Prostate gland (tissue), 2 donors: ENCODE data around the gene NUCKS1. TPM values are rescaled to one million over a fixed set of nuclear protein-coding genes. Genes with fewer than 3 reads are reported as not detected.
A peak's percentile ranks its signal among the peaks of the same experiment; 100 is the strongest.

ENCODE experiments used
- DNase-seq: peaks from one replicate; pipeline ENCODE4 v3.0.0-alpha.2; 2019; ENCODE audit warnings: low spot score
- H3K27ac ChIP-seq, 2 donors: fragments of 200-600 bp; sonication (generic); 2 replicates each; pipeline ENCODE4 v1.5.1; 2017 to 2019
- H3K27me3 ChIP-seq: fragments of 200-600 bp; sonication (generic); replicated peaks from 2 replicates; pipeline ENCODE4 v1.5.1; 2019; ENCODE audit not compliant: insufficient read depth
- H3K36me3 ChIP-seq, 2 donors: fragments of 200-600 bp; sonication (generic); 1 replicate in 1 of 2; 2 replicates in 1 of 2; pipeline versions ENCODE4 v1.5.1 to v1.8.1; 2017 to 2019
- H3K4me1 ChIP-seq: fragments of 200-600 bp; sonication (generic); replicated peaks from 2 replicates; pipeline ENCODE4 v1.5.1; 2019
- H3K4me3 ChIP-seq, 2 donors: fragments of 200-600 bp; sonication (generic); 2 replicates each; pipeline ENCODE4 v1.5.1; 2017 to 2019
- H3K9me3 ChIP-seq: fragments of 200-600 bp; sonication (generic); 2 replicates; pipeline ENCODE4 v1.5.1; 2017
- CTCF ChIP-seq, 4 experiments: fragments of 200-600 bp in 2 of 4; fragments of 450-650 bp in 2 of 4; sonication (generic) in 2 of 4; IDR thresholded peaks; 1 replicate in 3 of 4; 2 replicates in 1 of 4; pipeline ENCODE4 v1.5.1; 2016 to 2019; ENCODE audit warnings: antibody characterized with exemption in 4 of 4, mild to moderate bottlenecking in 2 of 4, moderate library complexity in 2 of 4
- POLR2A ChIP-seq: fragments of 450-650 bp; IDR thresholded peaks from one replicate; pipeline ENCODE4 v1.6.1; 2016; ENCODE audit warnings: antibody characterized with exemption, mild to moderate bottlenecking
- POLR2AphosphoS5 ChIP-seq: sonication (generic); formaldehyde crosslinking; IDR thresholded peaks from one replicate; pipeline ENCODE4 v1.6.1; 2017; ENCODE audit warnings: antibody characterized with exemption
- WGBS: methylation state at CpG from one replicate; pipeline ENCODE4 v1.1.5; 2018; 5-methylcytosine and 5-hydroxymethylcytosine counted together
- intact Hi-C: fragments of 100-400 bp; cut with DNase I; formaldehyde crosslinking; loops from one replicate; pipeline ENCODE4 v1.14.2; 2022
- total RNA-seq, 2 donors: library from RNA; depleted of rRNA; stranded (reverse); fragments of >200 nt; gene quantifications; one replicate each; pipeline ENCODE4 v1.1.0, GENCODE V29; 2016

Gene NUCKS1
- total RNA-seq, 2 donors from 2014 or later: 102 to 111 TPM

- no peak for TF ChIP-seq POLR2AphosphoS5
- no peak for TF ChIP-seq POLR2A
- no peak for TF ChIP-seq CTCF (IDR thresholded peaks at IDR 0.05)
- Histone ChIP-seq H3K9me3 (no peaks in the 10 kb centered on the region), H3K4me1 (no peaks in the 10 kb centered on the region), H3K27me3 (no peaks in the 10 kb centered on the region), H3K27ac (no peak overlapping the region), H3K36me3 (peaks cover 0 to 9% of the 10 kb centered on the region in 2 donors), H3K4me3 (no peak overlapping the region)
- no peak for DNase-seq
- 65% methylated on average over 6 of the region's 6 CpGs for whole genome bisulfite sequencing
- intact Hi-C loops: loop anchor here (2.0 to 10.0 kb wide), 3 partner anchors 119 to 312 kb away; no protein-coding TSS in a partner anchor
Observed at GRCh38 chr1:205792961-205793673, 43.1 kb upstream of the NUCKS1 start.

GRCh38 chr1:205792481-205792881 lies 42.5 kb upstream of the NUCKS1 start:
- intact Hi-C loops: loop anchor here (2.0 to 10.0 kb wide), 3 partner anchors 120 to 312 kb away; no protein-coding TSS in a partner anchor
- H3K4me3 ChIP-seq: no peak overlapping the region
- H3K27me3 ChIP-seq: no peaks in the 10 kb centered on the region
- WGBS: 80% methylated on average over 8 of the region's 8 CpGs
- no peak overlapping the region for H3K27ac ChIP-seq
- no peak for TF ChIP-seq CTCF (IDR thresholded peaks at IDR 0.05)
- peaks cover 0 to 9% of the 10 kb centered on the region in 2 donors for H3K36me3 ChIP-seq
- no peaks in the 10 kb centered on the region for H3K9me3 ChIP-seq
- DNase-seq: no peak
- no peaks in the 10 kb centered on the region for H3K4me1 ChIP-seq

- no peaks in the 10 kb centered on the region for H3K4me1 ChIP-seq
- peak; percentile 31 to 81 (median 66) for TF ChIP-seq CTCF (IDR thresholded peaks at IDR 0.05)
- no peak for TF ChIP-seq POLR2A
- TF ChIP-seq POLR2AphosphoS5: no peak
- peaks cover 0 to 9% of the 10 kb centered on the region in 2 donors for H3K36me3 ChIP-seq
- H3K27ac ChIP-seq: no peak overlapping the region
- DNase-seq: peak; percentile 61
- 58% methylated on average over 5 of the region's 5 CpGs for WGBS
- no peak overlapping the region for H3K4me3 ChIP-seq
- no peaks in the 10 kb centered on the region for H3K27me3 ChIP-seq
- no peaks in the 10 kb centered on the region for H3K9me3 ChIP-seq
- intact Hi-C loops: loop anchor here (2.0 to 10.0 kb wide), 3 partner anchors 121 to 313 kb away; no protein-coding TSS in a partner anchor
Observed at GRCh38 chr1:205791568-205792180, 41.7 kb upstream of the NUCKS1 start.

GRCh38 chr1:205787287-205787916 lies 37.4 kb upstream of the NUCKS1 start:
- no peak for DNase-seq
- Histone ChIP-seq H3K36me3 (no peaks in the 10 kb centered on the region), H3K4me1 (no peaks in the 10 kb centered on the region), H3K27ac (no peak overlapping the region), H3K27me3 (no peaks in the 10 kb centered on the region), H3K9me3 (no peaks in the 10 kb centered on the region), H3K4me3 (no peak overlapping the region)
- TF ChIP-seq POLR2AphosphoS5 (no peak), POLR2A (no peak), CTCF (IDR thresholded peaks at IDR 0.05) (no peak)
- WGBS: 81% methylated on average over 10 of the region's 10 CpGs
- intact Hi-C loops: no loop called here
